ENCODE results near the gene WDR54. TPM values are rescaled to one million over a fixed set of nuclear protein-coding genes. Genes with fewer than 3 reads are reported as not detected.

WDR54 gene
- total RNA-seq, 1 donor from 2014 or later, result 24.6 TPM

- TF ChIP-seq CTCF (IDR thresholded peaks at IDR 0.05; ENCODE audit: insufficient read depth, low read length, poor library complexity, severe bottlenecking), result no peak
- H3K4me3 ChIP-seq (ENCODE audit: low read depth, low read length), result no peak overlapping the region
- no peak for DNase-seq (ENCODE audit: low read depth)
- no peaks in the 10 kb centered on the region for H3K36me3 ChIP-seq (ENCODE audit: control insufficient read depth, insufficient read depth, low read length)
- H3K27me3 ChIP-seq (ENCODE audit: control insufficient read depth, insufficient read depth, low read length), result no peaks in the 10 kb centered on the region
Observed at GRCh38 chr2:74392449-74392743, 29.1 kb upstream of the WDR54 start.

DNA sequence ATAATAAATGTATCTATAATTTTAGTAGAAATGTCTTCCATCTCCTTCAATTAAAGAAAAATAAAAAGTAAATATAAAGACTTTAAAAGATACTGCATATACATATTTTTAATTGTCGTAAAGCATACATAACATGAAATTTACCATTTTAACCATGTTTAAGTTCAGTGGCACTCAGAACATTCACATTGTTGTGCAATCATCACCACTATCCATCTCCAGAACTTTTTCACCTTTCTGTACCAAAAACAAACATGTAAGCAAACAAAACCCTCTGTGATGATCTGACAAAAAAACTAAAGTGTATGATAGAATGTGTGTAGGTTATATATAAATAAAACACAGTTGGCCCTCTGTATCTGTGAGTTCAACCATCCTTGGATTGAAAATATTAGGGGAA is 28.0 kb upstream of the WDR54 start:
- no peak for DNase-seq (ENCODE audit: low read depth)
- TF ChIP-seq CTCF (IDR thresholded peaks at IDR 0.05; ENCODE audit: insufficient read depth, low read length, poor library complexity, severe bottlenecking), result no peak
- Histone ChIP-seq H3K36me3 (ENCODE audit: control insufficient read depth, insufficient read depth, low read length) (no peaks in the 10 kb centered on the region), H3K4me3 (ENCODE audit: low read depth, low read length) (no peak overlapping the region), H3K27me3 (ENCODE audit: control insufficient read depth, insufficient read depth, low read length) (no peaks in the 10 kb centered on the region)

DNA sequence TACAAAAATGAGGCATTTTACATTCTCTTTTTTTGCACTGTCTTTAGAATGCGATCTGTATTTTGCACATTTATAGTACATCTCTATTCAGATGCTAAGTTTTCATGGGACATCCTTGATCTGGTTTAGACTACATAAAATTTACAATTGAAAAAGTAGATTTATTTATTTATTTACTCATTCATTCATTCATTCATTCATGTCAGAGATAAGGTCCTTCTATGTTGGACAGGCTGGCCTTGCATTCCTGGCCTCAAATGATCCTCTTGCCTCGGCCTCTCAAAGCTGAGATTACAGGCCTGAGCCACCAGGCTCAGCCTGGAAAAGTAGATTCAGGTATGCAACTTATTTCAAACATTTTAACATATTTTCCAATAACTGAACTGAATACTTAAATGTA is 25.4 kb upstream of the WDR54 start:
- no peaks in the 10 kb centered on the region for H3K36me3 ChIP-seq (ENCODE audit: control insufficient read depth, insufficient read depth, low read length)
- no peak for DNase-seq (ENCODE audit: low read depth)
- TF ChIP-seq CTCF (IDR thresholded peaks at IDR 0.05; ENCODE audit: insufficient read depth, low read length, poor library complexity, severe bottlenecking), result no peak
- H3K4me3 ChIP-seq (ENCODE audit: low read depth, low read length), result no peak overlapping the region
- no peaks in the 10 kb centered on the region for H3K27me3 ChIP-seq (ENCODE audit: control insufficient read depth, insufficient read depth, low read length)

GRCh38 chr2:74399785-74400184 is 21.7 kb upstream of the WDR54 start:
- Histone ChIP-seq H3K4me3 (ENCODE audit: low read depth, low read length) (no peak overlapping the region), H3K36me3 (ENCODE audit: control insufficient read depth, insufficient read depth, low read length) (no peaks in the 10 kb centered on the region), H3K27me3 (ENCODE audit: control insufficient read depth, insufficient read depth, low read length) (no peaks in the 10 kb centered on the region)
- TF ChIP-seq CTCF (IDR thresholded peaks at IDR 0.05; ENCODE audit: insufficient read depth, low read length, poor library complexity, severe bottlenecking), result peak; percentile 48
- DNase-seq (ENCODE audit: low read depth), result no peak

DNA sequence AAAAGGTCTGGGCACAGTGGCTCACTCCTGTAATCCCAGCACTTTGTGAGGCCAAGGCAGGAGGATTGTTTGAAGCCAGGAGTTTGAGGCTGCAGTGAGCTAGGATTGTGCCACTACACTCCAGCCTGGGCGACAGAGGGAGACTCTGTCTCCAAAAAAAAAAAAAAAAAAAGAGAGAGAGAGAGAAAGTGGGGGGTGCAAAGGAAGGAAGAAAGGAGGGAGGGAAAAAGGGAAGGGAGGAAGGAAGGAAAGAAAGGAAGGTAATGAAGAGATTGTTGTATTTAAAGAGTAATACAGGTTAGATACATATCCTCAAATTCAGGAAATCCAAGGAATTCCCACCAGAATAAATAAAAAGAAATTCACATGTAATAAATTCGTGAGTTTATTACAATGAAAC is 19.6 kb upstream of the WDR54 start:
- Histone ChIP-seq H3K4me3 (ENCODE audit: low read depth, low read length) (no peak overlapping the region), H3K27me3 (ENCODE audit: control insufficient read depth, insufficient read depth, low read length) (no peaks in the 10 kb centered on the region), H3K36me3 (ENCODE audit: control insufficient read depth, insufficient read depth, low read length) (no peaks in the 10 kb centered on the region)
- DNase-seq (ENCODE audit: low read depth), result no peak
- TF ChIP-seq CTCF (IDR thresholded peaks at IDR 0.05; ENCODE audit: insufficient read depth, low read length, poor library complexity, severe bottlenecking), result no peak

DNA sequence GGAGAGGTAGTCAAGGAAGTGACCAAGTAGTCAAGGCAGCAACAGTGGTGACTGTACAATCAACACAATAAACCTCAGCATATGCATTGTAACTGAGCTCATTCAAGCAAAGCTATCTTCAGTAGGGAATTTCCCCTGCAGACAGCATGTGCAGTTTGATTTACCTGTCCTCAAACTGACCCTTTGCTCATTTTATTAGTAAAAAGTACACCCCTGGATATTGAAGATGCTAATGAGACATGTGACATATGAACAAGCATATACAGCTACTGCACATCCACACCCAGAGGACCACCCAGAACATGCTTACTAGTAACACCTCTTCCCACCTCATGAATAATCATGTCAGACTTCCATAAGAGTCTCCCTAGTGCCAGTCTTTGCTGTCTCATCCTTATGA is 15.5 kb upstream of the WDR54 start:
- no peaks in the 10 kb centered on the region for H3K27me3 ChIP-seq (ENCODE audit: control insufficient read depth, insufficient read depth, low read length)
- no peak for TF ChIP-seq CTCF (IDR thresholded peaks at IDR 0.05; ENCODE audit: insufficient read depth, low read length, poor library complexity, severe bottlenecking)
- no peak for DNase-seq (ENCODE audit: low read depth)
- H3K36me3 ChIP-seq (ENCODE audit: control insufficient read depth, insufficient read depth, low read length), result no peaks in the 10 kb centered on the region
- no peak overlapping the region for H3K4me3 ChIP-seq (ENCODE audit: low read depth, low read length)

All from kidney epithelial cell (primary cell).